Gastrocnemius medialis (tissue), 4 donors: ENCODE measurements around the gene CLCF1.

Experiments
- POLR2A ChIP-seq, 2 donors: fragments of 450-650 bp; IDR thresholded peaks; one replicate each; pipeline ENCODE4 v1.6.1; 2017; ENCODE audit warnings: antibody characterized with exemption in 2 of 2, mild to moderate bottlenecking in 2 of 2, moderate library complexity in 2 of 2
- TF ChIP-seq, protein P1 (sequence below), 5 experiments: fragments of 450-650 bp in 3 of 5; fragments of 200-600 bp in 2 of 5; sonication (generic) in 2 of 5; IDR thresholded peaks in 4 of 5; conservative IDR thresholded peaks in 1 of 5; 1 replicate in 4 of 5; 2 replicates in 1 of 5; pipeline ENCODE4 v1.5.1; 2016 to 2019; ENCODE audit warnings: antibody characterized with exemption in 5 of 5, mild to moderate bottlenecking in 3 of 5, moderate library complexity in 3 of 5

DNA sequence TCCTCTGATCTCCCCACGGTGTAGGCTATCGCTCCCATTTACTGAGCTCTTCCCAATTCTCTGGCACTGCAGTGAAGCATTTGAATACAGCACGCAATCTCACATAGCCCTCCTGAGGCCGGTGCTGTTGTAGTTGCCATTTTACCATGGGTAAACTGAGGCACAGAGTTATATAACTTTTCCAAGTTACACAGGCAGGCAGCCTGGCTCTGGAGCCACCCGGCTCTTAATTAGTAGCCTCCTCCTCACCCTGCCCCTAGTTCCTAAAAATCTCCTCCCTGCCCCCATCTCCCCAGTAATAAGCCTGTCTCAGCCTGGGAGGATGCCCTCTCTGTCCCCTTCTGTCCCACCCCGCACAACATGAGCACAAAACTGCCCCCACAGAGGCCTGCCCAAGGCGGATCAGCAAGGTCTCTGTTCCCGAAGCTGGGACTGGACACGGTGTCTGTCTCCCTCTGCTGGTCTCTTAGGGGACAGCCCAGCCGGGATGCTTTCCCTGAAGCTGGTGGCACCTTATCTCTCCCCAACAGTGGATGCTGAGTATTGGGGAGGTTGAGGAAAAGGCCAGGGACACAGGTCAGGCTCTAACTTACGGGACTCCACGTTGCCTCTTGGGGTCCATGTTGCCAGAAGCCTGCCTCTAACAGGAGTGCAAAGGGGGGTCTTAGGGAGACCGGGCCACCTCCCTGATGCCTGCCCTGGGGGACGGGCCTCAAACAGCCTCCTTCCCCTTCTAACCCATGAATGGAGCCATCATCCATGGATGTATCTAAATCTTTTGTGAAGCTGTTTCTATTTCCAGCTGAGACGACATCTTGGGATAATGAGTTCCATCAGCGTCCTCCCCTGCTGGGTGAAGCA is 9.1 kb upstream of the CLCF1 start:
- TF ChIP-seq, protein P1, sequence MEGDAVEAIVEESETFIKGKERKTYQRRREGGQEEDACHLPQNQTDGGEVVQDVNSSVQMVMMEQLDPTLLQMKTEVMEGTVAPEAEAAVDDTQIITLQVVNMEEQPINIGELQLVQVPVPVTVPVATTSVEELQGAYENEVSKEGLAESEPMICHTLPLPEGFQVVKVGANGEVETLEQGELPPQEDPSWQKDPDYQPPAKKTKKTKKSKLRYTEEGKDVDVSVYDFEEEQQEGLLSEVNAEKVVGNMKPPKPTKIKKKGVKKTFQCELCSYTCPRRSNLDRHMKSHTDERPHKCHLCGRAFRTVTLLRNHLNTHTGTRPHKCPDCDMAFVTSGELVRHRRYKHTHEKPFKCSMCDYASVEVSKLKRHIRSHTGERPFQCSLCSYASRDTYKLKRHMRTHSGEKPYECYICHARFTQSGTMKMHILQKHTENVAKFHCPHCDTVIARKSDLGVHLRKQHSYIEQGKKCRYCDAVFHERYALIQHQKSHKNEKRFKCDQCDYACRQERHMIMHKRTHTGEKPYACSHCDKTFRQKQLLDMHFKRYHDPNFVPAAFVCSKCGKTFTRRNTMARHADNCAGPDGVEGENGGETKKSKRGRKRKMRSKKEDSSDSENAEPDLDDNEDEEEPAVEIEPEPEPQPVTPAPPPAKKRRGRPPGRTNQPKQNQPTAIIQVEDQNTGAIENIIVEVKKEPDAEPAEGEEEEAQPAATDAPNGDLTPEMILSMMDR (IDR thresholded peaks at IDR 0.05 in 4 of 5, conservative IDR thresholded peaks at IDR 0.05 in 1 of 5) = peak; percentile 94 to 99 (median 97)
- TF ChIP-seq POLR2A (IDR thresholded peaks at IDR 0.05) = no peak
